HG03175 (cell line): ENCODE data around the gene TNP2.

ENCODE experiments used
- ATAC-seq: cut with Tn5 transposase; IDR thresholded peaks from one replicate; pipeline ENCODE4 v1.9.1; 2021; ENCODE audit warnings: mild to moderate bottlenecking, moderate library complexity; ENCODE audit not compliant: unreplicated experiment

The TNP2 gene

DNA sequence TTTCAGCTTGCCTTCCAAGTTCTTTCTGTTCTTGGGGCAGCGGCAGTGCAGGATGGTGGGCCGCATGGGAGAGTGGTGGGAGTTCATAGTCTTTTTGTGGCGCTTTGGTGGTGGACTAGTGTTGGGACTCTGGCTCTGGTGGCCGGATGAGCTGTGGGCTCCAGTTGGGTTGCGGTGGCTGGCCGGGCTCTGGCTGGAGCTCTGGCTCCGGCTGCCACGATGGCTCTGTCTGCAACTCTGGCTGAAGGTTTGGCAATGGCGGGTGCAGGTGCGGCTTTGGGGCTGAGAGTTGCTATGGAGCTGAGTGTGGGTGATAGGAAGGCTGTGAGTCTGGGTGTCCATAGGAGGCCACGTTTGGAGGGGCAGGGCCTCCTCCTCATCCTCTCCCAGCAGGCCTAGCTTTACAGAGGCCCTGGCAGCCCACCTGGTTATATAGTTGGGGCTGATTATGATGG, at the start of gene TNP2:
TNP2 (minus strand) TSS at position 405 of the 455 bp plus-strand sequence; CDS start at position 342, 63 bp downstream.
- no peak for ATAC-seq

DNA sequence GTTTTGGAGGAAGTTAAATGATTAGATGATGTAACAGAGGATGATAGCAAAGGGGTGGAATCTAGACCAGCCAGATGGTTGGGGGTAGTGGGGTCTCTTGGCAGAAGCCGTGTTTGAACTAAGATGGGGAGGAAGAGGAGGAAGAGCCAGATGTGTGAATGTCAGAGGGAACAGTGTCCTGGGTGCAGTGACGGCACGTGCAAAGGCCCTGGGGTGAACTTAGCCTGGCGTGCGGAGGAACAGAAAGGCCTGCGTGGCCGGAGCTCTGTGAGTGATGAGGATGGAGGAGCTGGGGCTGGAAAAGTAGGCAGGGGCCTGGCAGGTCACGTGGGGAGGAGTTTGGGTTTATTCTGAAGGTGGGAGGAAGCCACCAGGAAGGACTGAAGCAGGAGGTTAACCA, 49.7 kb upstream of the TNP2 start:
- no peak for ATAC-seq

DNA sequence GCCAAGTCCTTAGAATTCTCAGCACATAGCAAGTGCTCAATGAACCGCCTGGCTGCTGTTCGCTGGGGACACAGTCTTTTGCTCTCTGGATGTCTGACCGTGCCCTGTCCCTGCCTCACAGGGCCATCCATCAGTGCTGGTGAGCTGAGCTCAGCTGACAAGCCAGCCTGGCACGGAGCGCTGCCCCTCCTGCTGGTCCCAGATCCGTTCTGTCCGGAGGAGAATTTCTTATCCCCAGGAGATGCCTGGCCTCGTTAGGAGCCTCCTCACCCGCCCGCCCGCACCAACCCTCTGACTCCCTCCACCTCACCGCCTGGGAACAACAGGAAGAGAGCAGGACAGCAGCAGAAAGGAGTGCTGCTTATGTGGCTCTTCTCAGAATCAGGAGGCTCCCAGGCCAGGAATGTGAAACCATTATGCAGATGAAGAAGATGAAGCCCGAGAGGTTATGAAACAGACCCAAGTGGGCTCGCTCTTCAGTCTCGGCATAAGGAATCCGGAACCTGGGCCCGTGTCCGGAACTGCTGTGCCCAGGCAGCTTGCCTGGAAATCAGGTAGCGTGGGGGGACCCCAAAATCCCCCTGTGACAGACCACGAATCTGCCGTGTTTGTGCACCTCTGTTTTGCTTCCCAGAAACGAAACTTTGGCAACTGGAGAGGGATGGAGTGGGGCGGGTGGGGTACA, 47.3 kb upstream of the TNP2 start:
- no peak for ATAC-seq

DNA sequence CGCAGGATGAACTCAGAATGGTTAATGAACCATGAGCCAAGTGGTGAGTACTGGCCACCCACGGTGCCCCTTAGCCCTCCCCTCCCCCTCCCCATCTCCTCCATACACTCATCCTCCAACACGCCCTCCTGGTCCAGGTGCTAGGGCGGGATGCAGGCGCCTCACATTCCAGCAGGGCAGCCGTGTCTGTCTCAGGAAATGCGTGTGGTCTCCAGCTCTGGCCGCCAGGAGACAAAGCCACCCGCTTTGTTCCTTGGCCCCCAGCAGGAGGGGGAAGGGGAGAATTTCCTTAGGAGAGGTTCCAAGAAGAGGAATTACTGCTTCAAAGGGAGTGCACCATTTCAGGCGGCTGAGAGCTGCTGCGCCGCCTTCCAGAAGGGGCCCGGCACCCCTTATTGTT, 46.4 kb upstream of the TNP2 start:
- no peak for ATAC-seq

DNA sequence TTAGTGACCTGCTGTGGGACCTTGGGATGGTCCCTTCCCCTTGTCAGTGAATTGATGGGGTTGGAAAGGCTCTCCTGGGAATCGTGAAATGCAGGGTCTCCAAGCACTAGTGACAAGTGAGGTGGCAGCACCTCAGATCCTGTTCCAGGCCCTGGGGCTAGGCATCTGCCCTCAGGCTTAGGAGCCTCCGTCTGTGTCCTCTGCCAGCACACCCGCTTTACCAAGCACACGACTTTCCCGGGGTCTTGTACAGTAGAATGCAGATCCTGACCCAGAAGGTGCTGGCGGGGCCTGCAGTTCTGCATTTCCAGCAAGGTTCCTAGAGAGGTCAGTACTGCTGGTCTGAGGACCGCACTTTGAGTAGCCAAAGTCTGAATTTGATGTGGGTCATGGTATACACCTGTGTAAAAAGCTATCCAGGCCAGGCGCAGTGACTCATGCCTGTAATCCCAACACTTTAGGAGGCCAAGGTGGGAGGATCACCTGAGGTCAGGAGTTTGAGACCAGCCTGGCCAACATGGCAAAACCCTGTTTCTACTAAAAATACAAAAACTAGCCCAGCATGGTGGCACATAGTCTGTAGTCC, 45.3 kb upstream of the TNP2 start:
- ATAC-seq = no peak

DNA sequence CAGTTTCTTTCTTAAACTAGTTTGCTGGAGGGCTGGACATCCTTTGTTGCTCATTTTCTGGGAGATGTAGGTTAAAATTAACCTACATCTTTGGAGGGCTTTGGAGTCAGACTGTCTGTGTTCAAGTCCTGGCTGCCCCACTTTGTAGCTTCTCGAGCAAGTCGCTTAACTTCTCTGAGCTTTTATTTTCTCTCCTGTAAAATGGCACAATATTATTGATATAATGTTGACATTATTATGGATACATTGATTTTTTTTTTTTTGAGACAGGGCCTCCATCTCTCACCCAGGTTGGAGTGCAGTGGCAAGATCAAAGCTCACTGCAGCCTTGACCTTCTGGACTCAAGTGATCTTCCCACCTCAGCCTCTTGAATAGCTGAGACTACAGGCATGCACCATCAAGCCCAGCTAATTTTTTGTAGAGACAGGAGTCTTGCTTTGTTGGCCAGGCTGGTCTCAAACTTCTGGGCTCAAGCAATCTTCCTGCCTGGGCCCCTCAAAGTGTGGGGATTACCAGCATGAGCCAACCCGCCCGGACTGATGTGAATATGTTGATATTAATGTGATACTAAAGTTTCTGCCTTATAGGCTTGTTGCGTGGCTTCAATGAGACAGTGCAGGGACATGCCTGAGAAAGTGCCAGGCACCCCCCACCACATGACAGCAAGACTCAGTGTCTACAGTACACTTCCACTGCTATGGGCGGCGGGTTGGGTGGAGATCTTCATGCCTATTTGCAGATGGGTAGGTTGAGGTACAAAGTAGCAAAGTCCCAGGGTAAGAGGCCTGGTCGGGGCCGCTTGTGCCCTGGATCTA, 44.6 kb upstream of the TNP2 start:
- ATAC-seq = no peak

DNA sequence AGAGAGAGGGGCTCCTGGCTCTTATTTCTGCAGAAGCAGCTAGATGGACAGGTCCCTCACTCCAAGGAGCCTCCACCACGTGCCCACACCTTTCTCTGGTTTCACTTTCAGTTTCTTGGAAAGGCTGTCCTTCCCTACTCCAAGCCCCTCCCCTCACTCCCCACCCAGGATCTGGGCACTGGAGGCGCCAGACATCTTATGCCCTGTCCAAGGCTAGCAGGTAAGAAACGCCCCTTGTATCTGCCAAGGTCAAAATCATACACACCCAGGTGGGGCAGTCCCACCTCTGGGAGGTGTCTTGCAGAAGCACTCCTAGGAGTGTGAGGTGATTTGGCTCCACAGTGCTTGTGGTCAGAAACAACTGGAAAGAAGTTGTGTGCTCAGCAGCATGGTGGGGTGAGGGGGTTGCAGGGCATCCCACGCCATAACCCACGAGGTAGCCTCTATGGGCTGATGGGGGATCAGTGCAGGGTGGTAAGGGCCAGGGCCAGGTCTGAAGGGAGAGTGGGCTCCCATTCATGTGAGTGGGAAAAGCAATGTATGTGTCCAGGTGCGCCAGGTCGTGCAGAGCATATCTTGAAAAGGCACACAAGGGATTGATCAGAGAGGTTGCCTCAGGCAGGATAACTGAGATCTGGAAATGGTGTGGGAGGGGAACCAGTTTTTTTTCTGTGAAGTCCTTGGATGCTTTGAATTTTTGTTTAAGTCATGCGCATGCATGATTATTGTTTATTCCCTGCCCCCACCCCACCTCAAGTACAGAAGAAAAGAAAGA, 43.8 kb upstream of the TNP2 start:
- ATAC-seq = no peak

DNA sequence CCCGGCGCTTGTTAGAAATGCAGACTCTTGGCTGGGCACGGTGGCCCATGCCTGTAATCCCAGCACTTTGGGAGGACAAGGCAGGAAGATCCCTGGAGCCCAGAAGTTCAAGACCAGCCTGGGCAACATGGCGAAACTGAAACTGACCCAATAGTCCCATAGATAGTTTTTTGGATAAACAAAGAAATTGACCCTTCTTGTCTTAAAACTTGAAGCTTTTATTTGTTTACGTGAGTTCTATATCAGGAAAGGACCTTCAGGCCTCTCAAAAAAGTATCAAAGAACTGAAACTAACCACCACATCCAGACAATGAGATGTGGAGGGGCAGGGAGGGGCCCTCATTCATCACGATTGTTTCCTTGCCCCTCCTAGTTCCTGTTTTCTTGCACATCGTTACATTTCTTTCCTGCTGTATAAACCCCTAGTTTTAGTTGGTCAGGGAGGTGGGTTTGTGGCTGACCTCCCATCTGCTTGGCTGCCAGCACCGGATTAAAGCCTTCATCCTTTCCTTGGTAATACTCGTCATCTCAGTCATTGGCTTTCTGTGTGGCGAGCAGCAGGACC, 42.0 kb upstream of the TNP2 start:
- ATAC-seq = peak; percentile 38

DNA sequence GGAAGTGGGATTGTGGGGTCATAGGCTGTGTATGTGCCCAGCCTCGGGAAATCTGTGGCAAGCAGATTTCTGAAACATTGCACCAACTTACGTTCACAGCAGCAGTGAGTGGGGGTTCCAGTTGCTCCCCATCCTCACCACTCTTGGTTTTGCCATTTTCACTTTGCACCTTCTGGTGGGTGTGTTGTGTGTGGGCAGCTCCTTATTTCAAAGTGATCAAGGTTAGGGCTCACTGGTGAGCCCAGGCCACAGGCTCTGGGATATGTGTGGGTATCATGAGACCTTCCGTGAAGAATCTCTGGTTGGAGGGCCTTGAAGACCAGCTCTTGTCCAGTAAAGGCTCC, 41.5 kb upstream of the TNP2 start:
- no peak for ATAC-seq

DNA sequence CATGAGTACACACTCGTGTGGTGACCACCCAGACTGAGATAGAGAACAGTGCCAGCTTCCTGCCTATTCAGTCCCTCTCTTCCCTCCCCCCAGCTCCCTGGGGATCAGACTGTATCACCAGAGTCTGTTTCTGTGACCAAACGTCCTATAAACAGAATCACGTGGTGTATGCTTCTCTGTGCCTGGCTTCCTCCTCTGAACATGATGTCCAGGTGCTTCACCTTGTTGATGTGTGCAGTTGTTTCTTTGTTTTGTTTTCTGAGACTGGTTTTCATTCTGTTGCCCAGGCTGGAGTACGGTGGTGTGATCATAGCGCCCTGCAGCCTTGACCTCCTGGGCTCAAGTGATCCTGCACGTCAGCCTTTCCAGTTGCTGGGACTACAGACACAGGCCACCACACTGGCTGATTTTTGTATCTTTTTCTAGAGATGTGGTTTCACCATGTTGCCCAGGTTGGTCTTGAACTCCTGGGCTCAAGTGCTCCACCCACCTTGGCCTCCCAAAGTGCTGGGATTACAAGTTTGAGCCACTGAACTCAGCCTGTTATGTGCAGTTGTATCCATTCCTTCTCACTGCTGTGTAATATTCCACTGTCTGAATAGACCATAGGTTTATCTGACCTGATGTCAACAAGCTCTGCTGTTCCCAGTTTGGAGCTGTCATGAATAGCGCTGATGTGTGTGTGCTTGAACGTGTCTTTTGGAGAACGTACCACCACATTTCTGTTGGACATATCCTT, 40.9 kb upstream of the TNP2 start:
- peak; percentile 66 for ATAC-seq

DNA sequence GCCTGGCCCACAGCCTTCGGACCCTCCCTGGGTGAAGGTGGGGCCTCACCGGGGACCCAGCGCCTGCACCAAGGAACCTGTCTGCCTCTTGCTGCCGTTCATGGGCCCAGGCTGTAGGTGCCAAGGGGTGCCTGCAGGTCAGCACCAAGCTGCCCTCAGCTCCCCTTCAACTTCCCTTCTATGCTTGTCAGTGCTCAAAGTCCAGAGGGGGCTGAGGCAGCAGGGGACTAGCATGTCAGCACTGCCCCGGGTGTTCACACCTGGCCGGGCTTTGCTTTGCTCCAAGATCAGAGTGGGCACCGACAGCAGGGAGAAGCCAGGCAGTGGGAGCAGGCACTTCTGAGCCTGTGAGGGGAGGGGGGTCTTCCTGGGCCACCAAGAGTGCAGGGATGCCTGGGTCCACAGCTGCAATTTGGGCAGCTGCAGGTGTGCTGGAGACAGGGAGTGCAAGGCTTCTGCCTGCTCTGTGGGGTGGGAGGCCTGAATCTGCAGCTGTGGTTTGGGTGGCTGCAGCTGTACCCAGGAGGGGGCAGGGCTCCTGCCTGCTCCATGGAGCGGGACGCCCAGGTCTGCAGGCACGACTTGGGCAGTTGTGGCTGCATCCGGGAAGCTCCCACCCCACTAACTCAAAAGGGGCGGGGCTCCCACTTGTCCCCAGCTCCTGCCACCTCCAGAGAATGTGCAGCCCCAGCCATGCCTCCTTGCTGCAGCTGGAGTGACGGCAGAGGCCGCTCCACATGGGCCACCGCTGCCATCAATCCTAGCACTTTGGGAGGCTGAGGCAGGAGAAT, 39.6 kb upstream of the TNP2 start:
- no peak for ATAC-seq

DNA sequence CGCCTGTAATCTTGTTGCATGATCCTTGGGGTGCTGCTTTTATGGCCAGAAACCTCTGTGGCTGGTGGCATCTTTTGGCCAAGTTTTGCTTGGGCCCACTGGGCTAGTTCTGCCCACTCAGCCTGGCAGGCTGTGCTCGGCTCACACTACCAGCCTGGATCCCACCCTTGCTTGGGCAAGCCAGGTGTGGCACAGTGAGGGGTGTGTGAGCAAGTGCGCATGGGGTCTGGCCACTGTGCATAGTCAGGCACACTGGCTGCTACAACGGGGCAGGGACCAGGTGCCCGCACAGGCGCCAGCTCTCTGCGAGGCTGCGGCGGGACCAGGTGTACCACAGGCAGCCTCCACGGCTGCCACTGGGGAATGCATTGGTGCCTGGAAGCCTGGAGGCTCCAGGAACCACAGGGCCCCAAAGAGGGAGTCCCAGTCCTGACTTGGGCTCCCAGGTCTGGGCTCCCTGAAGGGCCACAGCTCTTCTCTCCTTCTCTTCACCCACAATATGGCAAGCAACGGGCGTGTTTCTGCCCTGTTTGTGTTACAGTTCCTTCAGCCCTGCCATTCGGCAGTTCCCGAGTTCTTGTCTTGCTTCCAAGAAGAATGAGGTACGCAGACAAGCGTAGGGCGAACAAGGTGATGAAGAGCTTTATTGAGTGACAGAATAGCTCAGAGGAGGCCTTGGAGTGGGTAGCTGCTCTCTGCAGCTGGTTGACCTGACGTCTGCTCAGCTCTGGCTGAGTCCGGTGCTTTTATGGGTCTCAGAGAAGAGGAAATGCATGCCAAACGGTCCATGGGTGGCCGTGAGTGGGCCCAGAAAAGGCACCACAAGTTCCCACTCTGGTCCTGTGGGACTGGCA, 38.7 kb upstream of the TNP2 start:
- no peak for ATAC-seq

DNA sequence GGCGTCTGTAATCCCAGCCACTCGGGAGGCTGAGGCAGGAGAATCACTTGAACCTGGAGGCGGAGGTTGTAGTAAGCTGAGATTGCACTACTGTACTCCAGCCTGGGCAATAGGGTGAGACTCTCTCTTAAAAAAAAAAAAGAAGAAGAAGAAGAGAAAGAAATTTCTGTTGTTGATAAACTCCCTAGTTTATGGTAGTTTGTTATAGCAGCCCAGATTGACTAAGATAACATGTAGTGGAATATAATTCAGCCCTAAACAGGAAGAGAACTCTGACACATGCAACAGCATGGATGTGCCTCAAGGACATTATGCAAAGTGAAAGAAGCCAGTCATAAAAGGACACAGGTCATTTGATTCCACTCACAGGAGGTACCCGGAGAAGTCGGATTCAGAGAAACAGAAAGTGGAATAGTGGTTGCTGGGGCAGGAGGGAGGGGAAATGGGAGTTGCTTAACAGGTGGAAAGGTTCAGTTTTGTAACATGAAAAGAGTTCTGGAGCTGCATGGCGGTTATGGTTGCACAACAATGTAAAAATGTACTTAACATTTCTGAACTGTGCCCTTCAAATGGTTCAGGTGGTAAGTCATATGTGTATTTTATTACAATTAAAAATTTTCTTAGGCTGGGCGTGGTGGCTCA, 38.0 kb upstream of the TNP2 start:
- ATAC-seq = no peak

DNA sequence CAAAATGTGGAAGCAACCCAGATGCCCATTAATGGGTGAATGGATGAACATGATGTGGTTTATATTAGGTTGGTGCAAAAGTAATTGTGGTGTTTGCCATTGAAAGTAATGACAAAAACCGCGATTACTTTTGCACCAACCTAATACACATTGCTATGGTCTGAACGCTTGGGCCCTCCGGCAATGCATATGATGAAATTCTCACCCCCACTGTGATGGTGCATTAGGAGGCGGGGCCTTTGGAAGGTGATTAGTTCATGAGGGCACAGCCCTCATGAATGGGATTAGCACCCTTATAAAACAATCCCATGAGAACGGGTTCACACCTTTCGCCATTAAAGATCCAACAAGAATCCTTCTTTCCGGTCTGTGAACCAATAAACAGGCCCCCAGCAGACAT, 37.3 kb upstream of the TNP2 start:
- ATAC-seq = no peak

DNA sequence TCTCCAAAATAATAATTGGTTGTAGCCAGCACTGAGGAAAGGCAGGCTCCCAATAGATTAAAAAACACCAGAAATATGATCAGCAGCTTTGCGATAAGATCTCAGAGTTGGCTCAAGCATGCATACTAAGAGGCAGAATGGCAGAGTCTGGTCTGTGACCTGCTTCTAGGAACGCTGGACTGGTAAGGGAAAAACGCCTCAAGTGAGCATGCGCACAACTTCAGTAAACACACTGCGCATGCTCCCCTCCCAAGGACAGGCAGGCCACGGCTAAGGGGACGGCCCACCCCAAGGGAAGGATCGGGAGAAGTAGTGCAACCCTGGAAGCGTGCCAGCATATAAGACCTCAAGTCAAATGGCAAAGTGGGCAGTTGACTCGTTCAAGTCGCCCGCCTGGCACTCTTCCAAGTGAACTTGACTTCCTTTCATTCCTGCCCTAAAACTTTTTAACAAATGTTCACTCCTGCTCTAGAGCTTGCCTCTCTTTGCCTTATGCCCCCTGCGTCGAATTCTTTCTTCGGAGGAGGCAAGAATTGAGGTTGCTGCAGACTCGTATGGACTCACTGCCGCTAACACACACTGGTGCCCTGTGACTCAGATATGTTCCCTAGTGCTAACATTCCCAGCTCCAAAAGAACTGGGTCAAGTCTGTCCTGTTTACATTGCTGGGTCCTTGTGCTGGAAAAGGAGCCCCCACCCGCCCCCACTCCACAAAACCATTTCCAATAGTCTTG, 34.4 kb upstream of the TNP2 start:
- ATAC-seq = no peak

DNA sequence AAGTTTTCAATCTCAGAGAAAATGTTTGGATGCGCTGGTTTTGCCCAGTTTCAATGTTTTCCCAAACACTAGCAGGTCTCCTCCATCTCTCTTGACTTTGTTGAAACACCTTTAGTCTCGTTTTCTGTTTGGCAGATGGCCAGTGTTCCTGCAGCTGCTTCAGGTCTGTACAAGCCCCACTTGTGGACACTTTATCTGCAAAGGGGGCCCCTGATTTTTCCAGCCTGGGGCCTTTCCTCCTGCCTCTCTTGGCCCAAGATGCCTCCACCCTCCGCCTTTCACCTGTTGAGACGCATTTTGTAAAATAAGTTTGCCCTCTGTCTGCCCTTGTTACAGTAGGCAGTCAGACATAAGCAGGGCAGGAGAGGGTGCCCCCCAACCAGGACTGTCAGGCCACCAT, 33.9 kb upstream of the TNP2 start:
- ATAC-seq = no peak
